HG03159 (cell line): Measurements from ENCODE around the gene ZNF791.
"Not testable (repeated sequence)": the region's sequence is repeated elsewhere in the genome, so short reads cannot be mapped to it uniquely, and the experiment has no call there.

Experiments used
- ATAC-seq: cut with Tn5 transposase; IDR thresholded peaks from one replicate; pipeline ENCODE4 v1.9.1; 2021; ENCODE audit warnings: mild to moderate bottlenecking, moderate library complexity; ENCODE audit not compliant: unreplicated experiment

ZNF791 gene

DNA sequence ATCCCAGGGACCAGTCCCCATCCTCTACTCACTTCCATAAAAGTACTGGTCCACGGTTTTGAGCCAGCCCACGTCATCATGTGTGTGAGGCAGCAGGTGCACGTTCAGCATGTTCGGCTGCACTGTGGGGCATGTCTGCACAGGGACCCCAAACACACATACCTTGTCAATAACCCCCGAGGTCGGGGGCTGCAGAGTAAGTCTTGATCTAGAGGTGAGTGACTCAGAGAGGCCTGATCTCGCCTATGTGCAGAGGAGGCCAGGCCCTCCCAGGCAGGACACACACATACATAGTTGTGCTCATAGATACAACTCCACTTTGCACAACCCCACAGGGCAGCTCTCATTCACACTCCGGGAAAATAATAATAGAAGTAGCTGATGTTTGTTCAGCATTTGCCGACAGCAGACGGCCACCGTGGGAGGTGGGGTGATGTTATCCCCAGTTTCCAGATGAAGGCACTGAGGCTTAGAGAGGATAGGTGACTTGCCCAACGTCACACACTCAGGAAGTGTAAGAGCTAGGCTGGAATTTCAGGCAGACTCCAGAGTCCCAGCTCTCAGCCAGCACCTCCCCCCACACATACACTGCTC is 55.0 kb downstream of the ZNF791 start:
- ATAC-seq = no peak

DNA sequence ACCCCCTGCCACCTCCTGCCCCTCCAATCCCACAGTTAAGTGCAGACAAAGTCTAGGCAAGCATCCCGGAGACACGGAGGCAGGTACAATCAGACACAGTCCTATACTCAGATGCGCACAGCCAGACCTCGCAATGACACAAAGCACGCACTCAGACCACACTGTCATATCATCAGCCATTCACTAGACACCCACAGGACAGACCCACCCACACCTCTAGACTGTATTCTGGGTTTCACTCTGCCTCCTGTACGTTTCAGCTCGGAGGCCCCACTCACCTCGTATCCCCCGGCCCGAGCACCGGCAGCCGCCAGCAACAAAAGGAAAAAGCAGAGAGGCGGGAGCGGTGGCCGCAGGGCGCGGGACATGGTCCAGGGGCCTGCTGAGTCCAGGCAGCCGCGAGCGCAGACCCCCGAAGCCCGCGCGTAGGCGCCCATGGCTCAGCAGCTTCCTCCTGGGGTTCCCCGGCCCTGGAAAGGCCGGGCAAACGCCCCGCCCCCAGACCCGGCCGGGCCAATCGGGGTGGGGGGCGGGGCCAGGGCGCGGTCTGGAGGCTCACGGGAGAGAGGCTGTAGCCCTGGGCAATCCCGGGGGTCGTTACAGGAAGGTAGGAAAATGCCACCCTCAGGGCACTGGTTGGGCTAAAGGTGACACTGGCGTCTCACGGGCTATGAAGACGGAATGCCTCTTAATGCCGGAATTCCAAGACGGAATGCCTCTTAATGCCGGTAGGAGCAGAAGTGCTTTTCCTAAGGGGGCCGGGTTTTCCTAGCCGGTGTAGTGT is 55.7 kb downstream of the ZNF791 start, which contains the start of the genes MAN2B1 and WDR83:
Gene MAN2B1 (minus strand): TSS at position 478 of the 784 bp plus-strand sequence. CDS start 41 bp downstream, at position 437.
Gene WDR83 (plus strand): TSS at position 543 of the 784 bp plus-strand sequence. CDS start 2,984 bp downstream, outside the sequence.
- peak; percentile 35 for ATAC-seq

DNA sequence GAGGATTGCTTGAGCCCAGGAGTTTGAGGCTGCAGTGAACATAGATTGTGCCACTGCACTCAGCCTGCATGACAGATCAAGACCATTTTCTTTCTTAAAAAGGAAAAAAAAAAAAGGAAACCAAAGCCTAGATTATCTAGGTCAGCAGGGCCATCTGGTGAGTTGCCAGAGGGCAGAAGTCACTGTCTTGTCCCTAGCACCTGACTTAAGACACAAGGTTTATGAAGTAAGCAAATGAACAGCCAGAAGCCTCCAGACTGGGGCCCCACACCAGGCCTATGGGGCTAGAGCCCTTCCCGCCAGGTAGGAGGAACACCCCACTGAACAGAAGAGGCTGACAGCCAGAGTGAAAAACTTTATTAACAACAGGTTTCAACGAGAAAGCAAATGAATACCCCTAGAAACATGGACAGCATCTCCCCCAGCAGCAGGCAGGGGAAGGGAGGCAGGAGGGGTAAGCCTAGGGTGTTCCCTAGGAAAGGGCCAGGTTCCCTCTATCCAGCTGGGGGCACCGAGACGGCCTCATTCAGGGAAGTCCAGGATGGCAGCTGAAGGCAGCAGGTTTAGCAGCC is 57.1 kb downstream of the ZNF791 start:
- no peak for ATAC-seq

DNA sequence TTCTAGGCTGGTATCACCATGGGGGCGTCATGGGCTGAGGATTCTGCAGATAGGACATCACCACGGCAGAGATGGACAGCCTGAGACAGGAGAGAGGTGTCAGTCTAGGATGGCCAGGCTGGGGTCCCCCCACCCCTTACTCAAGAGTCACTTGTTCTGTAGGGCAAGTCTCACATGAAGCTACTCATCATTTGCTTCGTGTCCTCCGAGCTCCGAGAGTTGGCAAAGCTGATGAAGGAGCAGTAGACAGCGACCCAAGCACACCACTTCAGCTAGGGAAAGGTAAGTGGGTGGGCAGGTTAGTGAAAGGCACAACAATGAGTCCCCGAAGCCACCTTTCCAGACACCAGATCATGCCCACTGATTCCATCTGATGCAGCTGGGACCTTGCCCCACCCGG is 57.6 kb downstream of the ZNF791 start:
- no peak for ATAC-seq

DNA sequence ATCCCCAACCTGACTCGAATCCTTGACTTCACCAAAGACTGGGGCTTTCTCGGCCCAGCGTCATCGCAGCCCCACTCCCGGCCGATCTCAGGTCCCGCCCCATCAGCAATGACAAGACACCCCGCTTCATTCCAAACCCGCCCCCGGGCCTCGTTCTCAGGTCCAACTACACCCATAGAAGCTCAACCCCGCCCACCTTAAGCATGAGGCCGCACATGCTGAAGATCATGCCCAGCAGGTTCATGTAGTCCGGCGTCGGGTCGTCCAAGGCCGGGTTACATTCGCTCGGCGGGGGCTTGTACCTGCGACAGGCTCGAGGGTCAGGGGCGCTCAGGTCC is 58.2 kb downstream of the ZNF791 start:
- ATAC-seq = no peak

DNA sequence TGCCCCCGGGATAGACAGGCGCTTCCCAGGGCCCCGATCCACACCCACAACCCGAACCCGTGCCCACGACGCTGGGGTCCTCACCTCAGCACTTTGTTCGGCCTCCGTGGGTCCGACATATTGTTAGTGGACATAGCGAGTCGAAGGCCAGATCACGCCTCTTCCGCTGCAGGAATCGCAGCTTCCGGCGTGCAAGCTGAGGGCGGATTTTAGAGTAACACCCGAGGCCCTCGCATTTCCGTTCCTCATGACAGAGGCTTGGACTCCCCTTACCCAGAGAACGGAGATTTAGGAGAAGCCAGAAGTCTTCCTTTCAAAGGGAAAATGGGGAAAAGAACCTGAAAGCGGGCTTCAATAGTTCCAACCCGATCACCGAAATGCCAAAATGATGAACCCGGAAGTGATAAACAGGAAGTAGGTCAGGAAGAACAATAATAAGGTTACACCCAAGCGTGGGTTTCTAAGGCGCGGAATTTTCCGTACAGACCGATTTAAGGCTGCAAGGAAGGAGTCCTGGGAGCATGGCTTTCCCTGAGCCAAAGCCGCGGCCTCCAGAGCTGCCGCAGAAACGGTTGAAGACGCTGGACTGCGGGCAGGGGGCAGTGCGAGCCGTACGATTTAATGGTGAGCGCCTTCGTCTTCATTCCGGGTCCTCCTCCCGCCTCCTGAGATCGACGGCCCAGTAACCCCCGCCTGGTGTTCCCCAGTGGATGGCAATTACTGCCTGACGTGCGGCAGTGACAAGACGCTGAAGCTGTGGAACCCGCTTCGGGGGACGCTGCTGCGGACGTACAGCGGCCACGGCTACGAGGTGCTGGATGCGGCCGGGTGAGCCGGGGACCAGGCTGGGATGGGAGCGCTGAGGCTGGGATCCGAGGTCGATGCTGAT is 58.8 kb downstream of the ZNF791 start:
- ATAC-seq = no peak

DNA sequence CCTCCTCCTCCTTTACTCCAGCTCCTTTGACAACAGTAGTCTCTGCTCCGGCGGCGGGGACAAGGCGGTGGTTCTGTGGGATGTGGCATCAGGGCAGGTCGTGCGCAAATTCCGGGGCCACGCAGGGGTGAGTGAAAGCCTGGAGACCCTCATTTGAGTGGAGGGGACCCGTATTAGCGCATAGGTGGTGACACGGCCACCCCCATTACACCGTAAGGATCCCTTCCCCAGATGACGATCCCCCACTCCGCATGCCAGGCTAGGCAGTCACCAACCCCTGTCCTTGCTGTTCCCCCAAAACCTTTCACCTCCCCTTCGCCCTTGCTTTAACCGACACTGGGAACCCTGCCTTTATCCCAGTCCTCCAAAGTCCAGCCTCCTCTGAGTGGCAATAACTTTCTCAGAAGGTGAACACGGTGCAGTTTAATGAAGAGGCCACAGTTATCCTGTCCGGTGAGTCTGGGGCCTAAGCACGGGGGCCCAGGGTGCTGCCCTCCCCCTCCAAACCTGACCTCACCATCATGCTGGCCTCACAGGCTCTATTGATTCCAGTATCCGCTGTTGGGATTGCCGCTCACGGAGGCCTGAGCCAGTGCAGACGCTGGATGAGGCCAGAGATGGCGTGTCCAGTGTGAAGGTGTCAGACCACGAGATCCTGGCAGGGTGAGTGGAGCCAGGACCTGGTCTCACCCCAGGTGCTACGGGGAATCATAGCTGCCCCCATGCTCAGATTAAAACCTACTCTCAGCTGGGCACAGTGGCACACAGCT is 59.6 kb downstream of the ZNF791 start:
- no peak for ATAC-seq

DNA sequence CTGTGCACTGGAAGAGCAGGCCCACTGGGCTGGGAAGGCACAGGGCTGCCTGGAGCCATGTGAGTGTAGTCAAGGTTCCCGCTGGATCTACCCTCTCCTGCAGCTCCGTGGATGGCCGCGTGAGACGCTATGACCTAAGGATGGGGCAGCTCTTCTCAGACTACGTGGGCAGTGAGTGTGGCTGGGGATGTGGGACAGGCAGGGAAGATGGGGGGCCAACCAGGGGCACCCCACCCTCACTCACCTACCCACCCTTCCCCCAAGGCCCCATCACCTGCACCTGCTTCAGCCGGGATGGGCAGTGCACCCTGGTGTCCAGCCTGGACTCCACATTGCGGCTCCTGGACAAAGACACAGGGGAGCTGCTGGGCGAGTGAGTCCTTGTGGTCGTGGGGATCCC is 62.0 kb downstream of the ZNF791 start:
- ATAC-seq = no peak

DNA sequence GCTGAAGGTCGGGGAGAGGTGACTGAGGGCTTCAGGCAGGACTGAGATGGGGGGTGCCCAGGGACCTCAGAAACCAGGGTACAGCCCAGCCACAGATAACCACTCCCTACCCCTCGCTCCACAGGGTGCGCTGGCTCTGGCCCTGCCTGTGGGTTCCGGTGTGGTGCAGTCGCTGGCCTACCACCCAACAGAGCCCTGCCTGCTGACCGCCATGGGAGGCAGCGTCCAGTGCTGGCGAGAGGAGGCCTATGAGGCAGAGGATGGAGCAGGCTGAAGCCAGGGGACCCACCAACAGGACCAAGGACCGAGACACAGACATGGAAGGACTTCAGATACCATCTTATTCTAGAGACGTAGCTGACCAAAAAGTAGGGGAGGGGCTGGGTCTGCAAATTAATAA is 64.7 kb downstream of the ZNF791 start:
- no peak for ATAC-seq

DNA sequence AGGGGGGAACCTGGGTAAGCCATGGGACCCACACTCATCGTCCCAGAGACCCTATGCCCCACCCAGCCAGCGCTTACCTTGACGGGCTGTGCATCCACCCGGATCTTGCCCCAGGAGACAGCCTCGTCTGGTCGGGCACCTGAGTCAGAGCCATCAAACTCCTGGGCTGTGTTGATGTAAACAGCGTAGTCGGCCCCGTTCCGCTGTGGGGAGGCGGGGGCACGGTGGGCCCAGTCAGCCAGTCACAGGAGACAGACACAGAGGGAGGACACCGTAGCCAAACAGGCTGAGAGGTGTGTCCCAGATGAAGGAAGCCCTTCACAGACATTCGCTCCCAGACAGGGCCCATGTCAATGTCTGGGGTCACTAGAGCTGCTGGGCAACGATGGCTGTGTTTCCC is 65.2 kb downstream of the ZNF791 start:
- ATAC-seq = no peak

DNA sequence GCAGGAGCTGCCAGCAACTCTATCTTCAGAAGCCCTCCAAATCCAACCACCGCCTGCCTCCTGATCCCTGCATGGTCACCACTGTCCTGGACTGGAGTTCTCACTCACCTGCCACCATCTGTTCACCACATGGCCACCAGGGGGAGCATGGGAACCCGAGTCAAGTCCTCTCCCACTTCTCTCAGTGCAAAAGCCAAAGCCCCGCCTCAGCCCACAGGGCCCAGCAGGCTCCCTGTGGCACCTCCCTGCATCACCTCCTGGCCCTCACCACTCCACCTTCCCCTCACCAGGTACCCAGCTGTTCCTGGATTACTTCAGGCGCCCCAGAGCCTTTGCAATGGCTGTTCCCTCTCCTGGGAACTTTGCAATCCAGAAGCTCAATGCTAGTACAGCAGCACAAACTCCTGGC is 65.7 kb downstream of the ZNF791 start:
- ATAC-seq = no peak

DNA sequence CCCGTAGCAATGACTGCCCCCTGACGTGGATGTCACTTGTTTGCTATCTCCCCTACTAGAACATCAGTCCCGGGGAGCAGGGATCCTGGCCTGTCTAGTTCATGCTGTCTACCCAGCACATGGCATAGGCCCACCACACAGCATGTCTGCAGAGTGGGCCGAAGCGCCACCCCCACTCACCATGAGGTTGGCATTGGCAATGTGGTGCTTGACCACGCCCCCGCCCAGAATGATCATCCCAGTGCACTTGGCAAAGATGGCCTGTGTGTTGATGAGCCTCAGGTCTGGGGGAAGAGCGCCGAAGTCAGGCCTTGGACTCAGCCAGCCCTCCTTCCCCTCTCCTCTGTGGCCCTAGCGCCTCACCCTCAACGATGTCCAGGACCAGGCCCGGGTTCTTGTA is 66.2 kb downstream of the ZNF791 start:
- ATAC-seq = no peak

DNA sequence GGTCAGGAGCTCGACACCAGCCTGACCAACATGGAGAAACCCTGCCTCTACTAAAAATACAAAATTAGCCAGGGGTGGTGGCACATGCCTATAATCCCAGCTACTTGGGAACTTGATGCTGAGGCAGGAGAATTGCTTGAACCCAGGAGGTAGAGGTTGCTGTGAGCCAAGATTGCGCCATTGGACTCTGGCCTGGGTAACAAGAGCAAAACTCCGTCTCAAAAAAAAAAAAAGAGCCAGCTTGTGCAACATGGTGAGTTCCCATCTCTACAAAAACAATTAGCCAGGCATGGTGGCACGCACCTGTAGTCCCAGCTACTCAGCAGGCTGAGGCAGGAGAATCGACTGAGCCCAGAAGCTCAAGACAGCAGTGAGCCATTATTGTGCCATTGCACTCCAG is 67.3 kb downstream of the ZNF791 start:
- not testable (repeated sequence) for ATAC-seq

DNA sequence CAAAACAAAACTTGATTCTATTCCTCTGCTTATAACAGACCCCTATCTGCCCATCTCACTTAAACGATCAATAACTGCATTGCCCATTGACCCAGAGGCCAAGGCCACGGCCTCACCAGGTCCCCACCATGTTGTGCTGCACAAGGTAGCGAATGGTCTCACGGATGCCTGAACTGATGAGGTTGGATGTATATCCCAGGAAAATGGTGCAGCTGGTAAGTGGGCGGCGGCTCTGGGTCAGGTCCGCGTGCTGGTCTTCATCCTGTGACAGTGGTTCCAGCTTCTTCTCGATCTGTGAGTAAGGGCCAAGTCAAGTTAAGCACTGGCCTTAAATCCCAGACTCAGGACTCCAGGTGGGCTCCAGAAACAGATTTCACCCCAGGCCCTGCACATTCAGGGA is 69.3 kb downstream of the ZNF791 start:
- no peak for ATAC-seq

DNA sequence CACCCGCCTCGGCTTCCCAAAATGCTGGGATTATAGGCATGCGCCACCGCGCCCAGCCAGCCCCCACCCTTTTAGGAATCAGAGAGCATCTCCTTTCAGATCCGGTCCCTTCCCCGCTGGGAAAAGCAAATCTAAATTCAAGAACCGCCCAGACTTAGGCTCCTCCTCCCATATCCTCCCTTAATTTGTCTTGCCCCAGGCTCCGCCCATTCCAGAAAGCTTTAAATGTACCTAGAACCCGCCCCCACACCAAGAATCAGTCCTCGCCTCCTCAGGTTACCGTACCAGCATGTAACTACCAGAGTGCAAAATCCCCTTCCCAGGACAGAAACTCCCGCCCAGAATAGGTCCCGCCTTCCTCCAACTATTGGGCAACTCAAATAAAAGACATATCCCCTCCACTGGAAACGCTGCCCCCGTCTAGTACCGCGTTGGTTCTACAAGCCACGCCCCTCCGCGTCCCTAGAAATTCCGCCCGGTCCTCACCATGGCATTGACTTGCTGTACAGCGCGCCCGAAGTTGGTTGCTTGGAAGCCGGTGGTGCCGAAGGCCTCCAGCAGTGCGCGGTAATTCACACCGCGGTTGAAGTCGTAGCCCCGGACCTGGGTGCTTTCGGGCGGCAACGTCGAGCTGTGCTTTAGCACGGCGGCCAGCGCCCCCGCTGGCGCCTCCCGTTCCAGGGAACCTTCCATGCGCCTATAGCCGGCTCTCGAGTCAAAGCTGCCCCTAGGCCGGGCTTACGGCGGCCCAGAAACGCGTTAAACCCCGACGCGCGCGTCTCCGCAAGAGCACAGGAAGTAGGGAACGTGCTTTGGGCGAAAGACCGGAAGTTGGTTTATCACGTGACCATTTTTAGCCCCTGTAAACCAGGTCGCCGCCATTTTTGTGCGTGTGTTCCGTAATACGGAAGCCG is 70.6 kb downstream of the ZNF791 start, which contains the start of gene DHPS:
Gene DHPS (minus strand): TSS at position 807 of the 914 bp plus-strand sequence. CDS start 114 bp downstream, at position 693.
- ATAC-seq = peak; percentile 60
